GM19328 (cell line): Measurements from ENCODE around the gene MSANTD7.

Experiments used
- ATAC-seq: cut with Tn5 transposase; IDR thresholded peaks from one replicate; pipeline ENCODE4 v1.9.1; 2021; ENCODE audit warnings: mild to moderate bottlenecking, moderate library complexity; ENCODE audit not compliant: unreplicated experiment

Gene MSANTD7

DNA sequence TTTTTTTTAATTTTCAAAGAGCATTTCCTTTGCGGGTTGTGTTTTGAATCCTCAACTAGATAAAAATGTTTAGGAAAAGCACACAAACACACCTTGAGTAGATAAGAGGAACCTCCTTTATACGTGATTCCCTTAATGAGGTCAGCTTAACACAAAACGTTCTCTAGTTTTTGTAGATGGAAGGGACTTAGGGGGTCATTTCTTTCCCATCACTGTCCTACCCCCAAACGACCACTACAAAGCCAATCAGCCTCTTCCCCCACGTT lies 41.8 kb downstream of the MSANTD7 start:
- no peak for ATAC-seq

DNA sequence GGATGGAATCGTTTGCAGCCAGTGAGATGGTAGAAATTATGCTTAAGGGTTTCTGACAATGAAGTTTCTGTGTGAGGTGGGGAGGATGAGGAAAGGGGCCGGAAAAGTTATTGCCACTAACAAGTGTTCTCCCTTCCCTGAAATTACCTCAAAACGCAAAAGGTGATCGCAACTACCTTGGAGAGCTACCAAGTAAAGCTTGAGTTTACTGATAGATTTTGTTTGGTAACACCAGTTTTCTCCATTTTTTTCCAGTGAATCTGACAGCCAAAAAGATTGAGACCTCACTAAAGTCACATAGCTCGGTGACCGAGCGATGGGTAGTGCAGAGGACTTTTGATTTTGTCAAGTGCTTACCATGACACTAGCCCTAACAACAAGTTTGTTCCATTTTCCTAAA lies 42.1 kb downstream of the MSANTD7 start:
- no peak for ATAC-seq

DNA sequence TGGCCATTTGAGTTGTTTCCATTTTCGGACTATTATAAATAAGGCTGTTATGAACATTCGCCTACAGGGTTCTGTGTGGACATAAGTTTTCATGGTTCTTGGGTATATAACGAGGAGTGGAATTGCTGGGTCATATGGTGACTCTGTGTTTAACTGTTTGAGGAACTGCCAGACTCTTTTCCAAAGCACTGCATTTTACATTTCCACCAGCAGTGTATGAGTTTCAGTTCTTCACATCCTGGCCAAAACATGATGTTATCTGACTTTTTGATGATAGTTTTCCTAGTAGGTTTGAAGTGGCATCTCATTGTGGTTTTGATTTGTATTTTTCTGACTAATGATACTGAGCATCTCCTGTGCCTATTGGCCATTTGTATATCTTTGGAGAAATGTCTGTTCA lies 46.0 kb downstream of the MSANTD7 start:
- ATAC-seq: no peak
